NCI-H82 (cell line): ENCODE data around the gene SEC16B.

Experiments
- DNase-seq: peaks from one replicate; lab custom pipeline; 2025; lab: John Stamatoyannopoulos, UW

Gene SEC16B

DNA sequence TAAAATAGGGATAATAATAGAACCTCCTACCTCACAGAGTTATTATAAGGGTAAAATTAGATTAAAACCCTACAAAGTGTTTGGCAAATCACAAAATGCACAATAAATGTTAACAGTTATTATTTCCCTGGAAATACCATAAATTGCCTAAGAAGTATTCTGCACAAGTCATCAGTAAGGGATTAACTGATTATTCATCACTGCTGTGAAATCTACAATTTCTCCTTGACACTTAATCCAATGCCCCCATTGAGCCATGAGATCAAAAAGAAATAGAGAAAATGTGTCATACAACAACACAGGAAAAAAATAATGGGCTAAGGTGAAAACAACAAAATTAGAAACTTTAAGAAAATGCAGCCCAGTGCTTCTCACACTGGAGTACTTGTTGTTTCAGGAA lies 6.7 kb upstream of the SEC16B start:
- no peak for DNase-seq

- DNase-seq = no peak
Measured at GRCh38 chr1:177975588-177976495, 6.0 kb upstream of the SEC16B start.

- DNase-seq = no peak
Measured at GRCh38 chr1:177973585-177973984, 3.7 kb upstream of the SEC16B start.

DNA sequence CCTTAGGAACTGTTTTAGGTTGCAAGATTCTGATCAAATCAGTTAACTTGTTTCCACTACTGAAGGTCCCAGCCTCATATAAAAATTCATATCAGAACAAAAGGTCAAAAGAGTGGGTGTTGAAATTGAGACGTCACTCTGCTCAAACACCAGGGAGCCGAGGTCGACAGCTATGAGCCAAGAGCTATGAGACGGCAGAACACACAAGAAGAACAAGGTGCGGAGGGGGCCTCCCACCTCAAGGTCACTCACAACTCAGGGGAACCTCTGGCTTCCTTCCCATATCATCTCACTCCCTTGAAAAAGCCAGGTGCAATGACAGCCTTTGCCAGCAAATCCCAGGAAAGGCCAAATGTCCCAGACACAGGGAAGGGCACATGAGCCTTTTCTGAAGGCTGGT lies 749 bp downstream of the SEC16B start:
- DNase-seq = no peak

DNA sequence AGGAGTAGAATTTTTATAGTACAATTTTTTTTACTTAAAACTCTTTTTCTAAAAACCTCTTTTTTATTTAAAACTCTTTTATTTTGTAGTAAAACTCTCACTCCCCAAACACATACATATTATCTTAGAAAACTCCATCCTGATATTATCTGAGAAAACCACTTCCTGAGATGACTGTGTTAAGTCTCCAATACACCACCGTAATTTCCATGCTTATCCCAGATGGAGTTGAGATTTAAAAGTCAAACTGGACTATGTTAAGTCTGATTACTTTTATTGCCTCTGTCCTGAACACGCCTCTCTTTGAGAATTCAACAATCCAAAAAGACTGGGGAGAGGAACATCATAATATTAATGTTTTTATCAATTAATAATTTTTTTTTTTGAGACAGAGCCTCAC lies 3.7 kb downstream of the SEC16B start:
- no peak for DNase-seq

DNA sequence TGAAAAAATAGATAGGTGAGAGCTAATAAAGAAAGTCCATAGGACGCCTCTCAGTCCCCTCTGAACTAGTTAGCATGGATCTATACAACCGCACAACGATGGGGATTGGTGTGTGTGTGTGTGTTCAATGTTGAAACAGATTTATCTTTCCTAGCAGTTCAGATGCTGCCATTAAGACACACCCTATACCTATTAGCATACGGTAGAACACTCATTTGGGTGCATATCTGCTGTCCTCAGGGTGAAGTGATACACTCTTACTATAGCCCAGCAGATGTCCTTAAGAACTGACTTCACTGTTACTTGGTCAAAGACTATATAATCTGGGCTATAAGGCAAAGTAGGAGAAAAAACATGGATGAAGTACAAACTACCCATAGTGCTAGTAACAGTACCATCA lies 4.6 kb downstream of the SEC16B start:
- no peak for DNase-seq

- no peak for DNase-seq
Measured at GRCh38 chr1:177964336-177964735, 5.5 kb downstream of the SEC16B start.

DNA sequence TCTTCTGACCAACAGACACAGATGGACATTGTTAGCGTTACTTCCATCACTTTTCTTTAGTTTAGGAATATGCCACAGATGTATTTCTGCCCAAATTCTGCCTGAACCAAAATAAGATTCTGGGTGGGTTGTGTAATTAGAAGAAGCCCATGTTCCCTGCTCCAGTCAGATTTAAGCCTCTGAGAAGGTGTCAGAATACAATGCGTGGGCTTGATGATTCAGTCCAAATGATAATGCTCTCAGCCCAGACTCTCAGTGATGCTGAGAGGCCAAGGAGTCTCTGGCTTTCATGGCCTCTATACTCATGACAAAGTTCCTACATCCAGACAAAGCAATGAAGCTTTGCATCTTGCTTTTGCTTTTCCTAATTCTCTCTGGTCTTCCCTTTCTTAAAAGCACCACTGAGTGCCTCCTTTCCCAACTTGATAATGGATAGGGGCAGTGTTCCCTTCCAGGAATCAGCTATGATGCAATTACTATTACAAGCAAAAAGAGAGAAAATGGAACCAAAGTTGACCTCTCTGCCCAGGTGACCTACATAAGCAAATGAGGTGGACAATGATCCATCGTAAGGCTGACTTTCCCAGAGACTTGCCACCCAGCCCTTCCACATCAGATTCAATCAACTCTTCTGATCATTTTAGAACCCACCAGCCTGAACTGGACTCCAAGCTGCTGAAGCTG lies 8.8 kb downstream of the SEC16B start:
- DNase-seq = no peak

DNA sequence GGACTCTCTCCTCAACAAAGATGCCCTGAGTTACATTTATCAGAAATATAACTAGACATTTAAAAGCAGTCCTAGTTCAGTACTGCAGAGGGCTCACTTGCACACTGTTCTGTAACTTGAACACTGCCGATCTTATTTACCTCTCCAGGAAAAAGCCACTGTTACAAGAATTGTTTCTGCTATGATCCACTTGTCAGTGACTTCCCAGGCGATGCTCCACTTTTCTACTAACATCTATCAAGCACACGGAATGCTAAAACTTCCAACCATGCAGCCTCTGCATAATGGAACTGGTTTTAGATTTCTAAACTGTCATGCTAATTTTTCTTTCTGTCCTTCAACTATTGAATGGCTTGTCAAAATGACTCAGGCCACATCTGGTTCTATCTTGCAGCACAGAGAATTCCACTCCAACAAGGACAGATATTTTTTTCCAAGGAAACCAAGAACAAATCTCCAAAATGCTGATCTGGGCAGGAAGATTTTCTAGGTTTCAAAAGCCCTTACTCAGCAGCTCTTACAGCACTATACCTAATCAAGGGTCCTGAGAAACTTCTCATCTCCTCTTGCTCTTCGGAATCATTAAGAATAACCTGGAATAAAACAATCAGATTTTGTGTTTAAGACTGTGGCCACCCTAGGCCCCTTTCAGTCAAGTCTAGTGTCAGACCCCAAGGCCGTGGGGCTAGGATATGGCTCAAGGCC lies 9.9 kb downstream of the SEC16B start:
- peak; percentile 33 for DNase-seq

DNA sequence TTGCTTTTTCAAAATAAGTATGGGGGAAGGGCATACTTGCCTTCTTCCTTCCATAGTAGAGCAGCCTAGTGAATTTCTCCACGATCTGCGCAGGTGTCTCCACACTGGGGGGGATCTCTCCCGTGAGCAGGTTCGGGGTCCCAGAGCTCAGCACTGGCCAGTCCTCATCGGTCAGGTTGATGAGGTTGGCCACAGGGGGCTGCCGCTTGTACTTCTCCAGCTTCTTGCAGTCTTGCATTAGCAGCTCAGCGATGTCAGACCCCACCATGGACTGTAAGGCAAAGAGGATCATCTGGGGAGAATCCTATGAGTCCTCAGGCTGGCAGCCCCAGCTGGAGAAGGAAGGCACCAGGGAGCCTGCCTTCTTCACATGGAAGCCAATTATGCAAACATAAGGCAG lies 11.8 kb downstream of the SEC16B start:
- peak; percentile 24 for DNase-seq

DNA sequence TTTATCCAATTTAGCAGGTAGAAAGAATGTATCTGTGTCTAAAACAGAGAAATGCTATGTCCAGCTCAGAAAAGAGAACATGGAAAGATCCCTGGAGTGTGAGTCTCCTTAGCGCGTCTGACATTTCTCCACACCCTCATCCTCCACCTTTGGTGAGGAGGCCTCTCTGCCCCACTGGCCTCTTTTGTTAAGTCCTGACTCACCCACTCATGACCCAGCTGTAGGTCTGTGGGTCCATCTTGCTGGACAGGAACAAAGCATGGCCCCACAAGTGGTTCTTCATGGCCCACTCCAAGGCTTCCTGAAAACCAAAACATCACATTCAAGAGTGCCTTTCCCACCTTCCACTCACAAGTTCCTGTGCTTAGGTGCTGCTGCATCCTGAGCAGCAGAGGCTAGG lies 15.8 kb downstream of the SEC16B start:
- DNase-seq = no peak

DNA sequence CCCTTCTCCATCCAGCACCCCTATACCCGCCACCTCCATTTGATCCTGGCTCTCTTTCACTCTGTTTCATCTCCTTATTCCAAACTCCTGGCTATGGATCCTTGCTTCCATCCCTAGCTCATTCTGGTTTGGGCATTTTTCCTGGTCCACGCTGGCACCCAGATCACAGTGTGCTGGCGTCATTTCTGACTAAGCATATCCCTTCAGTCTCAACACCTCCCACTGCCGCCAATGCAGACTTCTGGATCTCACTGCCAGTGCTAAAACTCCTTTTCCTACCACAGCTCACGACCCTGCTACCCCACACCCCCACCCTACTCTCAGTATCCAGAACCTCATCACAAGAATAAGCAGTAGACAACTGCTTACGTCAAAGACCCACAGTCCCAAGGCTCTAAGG lies 16.3 kb downstream of the SEC16B start:
- no peak for DNase-seq

- no peak for DNase-seq
Measured at GRCh38 chr1:177952691-177953090, 17.2 kb downstream of the SEC16B start.

DNA sequence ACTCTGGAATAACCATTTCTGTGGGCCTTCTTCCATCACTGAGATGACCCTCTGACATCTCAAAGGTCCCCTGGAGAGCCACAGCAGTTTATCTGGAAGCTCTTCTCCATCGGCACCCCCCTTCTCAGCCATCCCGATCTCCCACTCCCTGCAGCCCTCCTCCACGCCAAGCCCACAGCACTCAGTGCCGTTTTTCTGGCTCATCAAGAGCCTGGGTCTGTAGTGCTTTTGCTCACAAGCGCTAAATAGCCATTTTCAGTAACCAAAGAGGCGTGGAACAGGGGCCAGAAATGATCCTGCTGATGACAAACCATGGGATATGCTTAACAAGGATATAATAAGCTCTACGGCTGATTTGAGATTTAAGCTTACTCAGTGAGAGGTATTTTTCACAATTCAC lies 17.6 kb downstream of the SEC16B start:
- no peak for DNase-seq

- no peak for DNase-seq
Measured at GRCh38 chr1:177950506-177950905, 19.4 kb downstream of the SEC16B start.

GRCh38 chr1:177948336-177948972 lies 21.4 kb downstream of the SEC16B start:
- DNase-seq = peak; percentile 86

DNA sequence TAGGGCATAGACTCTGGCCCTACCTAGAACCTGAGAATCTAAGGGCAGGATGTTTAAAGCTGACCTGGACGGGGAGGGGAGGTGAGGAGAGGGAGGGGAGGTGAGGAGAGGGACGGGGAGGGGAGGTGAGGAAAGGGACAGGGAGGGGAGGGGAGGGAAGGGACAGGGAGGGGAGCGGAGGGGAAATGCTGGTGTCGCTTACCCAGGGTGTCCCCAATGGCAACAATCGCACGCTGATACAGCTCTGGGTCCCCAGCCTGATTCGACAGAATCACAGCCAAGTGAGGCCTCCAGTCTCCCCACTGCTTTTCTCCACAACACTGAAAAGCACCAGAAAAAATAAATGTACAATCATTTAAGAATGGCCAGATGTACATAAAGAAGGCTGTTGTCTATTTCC lies 22.2 kb downstream of the SEC16B start:
- no peak for DNase-seq

GRCh38 chr1:177945943-177946650 lies 23.8 kb downstream of the SEC16B start:
- DNase-seq = peak; percentile 86

DNA sequence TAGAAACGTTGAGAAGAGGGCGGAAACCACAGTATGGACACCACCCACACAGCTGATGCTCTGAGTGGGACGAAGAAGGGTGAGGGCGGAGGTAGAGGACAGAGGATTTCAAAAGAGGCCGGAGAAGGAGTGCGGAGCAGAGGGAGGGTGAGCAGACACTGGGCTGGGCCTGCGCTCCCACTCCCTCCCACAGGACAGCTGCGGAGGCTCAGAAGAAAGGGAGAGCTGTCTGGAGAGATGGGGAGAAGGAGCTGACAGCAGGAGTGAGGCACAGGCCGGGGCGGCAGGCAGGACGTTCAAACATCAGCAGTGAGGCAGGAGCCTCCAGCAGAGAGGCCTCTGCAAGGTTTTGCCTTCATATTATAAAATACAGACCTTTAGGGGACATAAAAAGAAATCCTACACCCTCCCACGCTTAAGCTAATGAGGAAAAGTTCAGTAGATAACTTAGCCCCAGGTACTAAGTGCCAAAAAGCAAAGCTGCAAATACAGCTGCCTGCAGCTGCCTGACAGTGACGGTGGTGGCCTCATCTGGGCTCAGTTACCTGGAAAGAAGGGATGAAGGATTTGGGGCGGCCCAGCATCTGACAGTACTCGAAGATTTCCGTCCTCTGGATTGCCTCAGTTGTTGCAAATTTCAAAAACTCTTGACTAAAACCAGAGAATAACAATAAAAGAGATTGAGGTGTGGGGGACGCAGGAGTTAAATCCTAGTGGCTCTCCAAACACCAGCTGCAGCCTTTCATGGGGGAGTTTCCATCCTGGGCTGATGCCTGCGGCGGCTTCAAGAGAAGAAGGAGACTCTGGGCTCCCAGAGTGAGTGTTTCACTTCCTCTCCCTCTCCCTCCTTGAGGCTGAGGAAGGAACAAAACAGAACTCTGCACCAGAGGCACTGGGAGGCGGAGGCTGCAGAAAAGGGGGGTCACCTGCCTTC lies 25.6 kb downstream of the SEC16B start:
- no peak for DNase-seq

GRCh38 chr1:177941976-177942375 lies 27.9 kb downstream of the SEC16B start:
- peak; percentile 47 for DNase-seq

DNA sequence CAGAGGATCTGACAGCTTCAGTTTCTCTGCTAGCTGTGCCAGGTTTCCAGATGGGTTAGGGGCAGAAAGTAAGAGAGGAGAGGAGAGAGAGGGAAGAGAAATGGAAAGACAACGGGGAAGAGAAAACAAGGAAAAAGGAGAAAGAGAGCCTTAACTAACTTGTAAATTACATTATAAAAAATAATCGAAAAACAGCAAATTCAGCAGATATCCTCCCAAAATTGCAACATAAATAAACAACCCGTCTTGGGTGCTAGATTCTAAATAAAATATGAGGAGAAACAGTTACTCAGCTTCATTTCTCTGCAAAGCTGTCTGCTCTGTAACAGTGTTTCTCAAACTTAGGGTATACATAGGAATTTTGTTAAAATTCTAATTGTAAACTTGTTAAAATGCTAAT lies 29.2 kb downstream of the SEC16B start:
- no peak for DNase-seq
